PFSK-1 (cell line): ENCODE data around the gene AKAP6.

Experiments
- FOXP2 ChIP-seq: optimal IDR thresholded peaks from 2 replicates; pipeline ENCODE3; 2011; ENCODE audit warnings: borderline replicate concordance, control low read depth, inconsistent platforms; ENCODE audit not compliant: insufficient read depth; ENCODE audit errors: extremely low read length, extremely low read depth
- POLR2AphosphoS5 ChIP-seq: IDR thresholded peaks from 2 replicates; pipeline ENCODE4 v1.6.1; 2012; ENCODE audit warnings: low read depth, mild to moderate bottlenecking, control low read depth, low read length, moderate library complexity
- TAF1 ChIP-seq: IDR thresholded peaks from 2 replicates; pipeline ENCODE4 v1.6.1; 2012; ENCODE audit warnings: low read length, control low read depth, borderline replicate concordance; ENCODE audit not compliant: insufficient read depth
- TF ChIP-seq, protein P1 (sequence below), 2 experiments: IDR thresholded peaks; 2 replicates each; pipeline versions ENCODE4 v1.6.1 to v1.8.0; 2011 to 2012; ENCODE audit warnings: low read depth in 2 of 2, low read length in 2 of 2, control low read depth in 1 of 2, inconsistent platforms in 1 of 2, mild to moderate bottlenecking in 1 of 2, moderate library complexity in 1 of 2; ENCODE audit not compliant: insufficient read depth in 1 of 2

DNA sequence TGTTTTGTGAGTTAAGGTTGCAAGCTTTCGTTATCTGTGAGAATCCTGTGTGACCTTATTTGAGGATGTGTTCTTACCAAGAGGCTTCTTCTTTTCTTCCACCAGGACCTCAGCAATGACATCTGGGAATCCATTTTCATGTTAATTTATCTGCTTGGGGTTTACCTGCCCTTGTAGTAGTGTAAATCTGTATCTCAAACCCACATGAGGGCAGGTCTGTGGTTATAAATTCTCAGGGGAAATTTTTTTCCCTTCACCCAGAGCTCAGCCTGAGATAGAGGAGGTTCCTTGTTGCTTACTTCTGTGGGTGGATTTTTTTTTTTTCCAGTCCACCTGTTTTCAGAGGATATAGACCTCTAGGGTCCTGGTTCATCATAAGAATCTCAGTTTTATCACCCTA, 70.8 kb downstream of the AKAP6 start:
- no peak for TF ChIP-seq POLR2AphosphoS5
- TF ChIP-seq, protein P1, sequence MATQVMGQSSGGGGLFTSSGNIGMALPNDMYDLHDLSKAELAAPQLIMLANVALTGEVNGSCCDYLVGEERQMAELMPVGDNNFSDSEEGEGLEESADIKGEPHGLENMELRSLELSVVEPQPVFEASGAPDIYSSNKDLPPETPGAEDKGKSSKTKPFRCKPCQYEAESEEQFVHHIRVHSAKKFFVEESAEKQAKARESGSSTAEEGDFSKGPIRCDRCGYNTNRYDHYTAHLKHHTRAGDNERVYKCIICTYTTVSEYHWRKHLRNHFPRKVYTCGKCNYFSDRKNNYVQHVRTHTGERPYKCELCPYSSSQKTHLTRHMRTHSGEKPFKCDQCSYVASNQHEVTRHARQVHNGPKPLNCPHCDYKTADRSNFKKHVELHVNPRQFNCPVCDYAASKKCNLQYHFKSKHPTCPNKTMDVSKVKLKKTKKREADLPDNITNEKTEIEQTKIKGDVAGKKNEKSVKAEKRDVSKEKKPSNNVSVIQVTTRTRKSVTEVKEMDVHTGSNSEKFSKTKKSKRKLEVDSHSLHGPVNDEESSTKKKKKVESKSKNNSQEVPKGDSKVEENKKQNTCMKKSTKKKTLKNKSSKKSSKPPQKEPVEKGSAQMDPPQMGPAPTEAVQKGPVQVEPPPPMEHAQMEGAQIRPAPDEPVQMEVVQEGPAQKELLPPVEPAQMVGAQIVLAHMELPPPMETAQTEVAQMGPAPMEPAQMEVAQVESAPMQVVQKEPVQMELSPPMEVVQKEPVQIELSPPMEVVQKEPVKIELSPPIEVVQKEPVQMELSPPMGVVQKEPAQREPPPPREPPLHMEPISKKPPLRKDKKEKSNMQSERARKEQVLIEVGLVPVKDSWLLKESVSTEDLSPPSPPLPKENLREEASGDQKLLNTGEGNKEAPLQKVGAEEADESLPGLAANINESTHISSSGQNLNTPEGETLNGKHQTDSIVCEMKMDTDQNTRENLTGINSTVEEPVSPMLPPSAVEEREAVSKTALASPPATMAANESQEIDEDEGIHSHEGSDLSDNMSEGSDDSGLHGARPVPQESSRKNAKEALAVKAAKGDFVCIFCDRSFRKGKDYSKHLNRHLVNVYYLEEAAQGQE (IDR thresholded peaks at IDR 0.05; ENCODE audit: insufficient read depth in 1 of 2, low read depth in 2 of 2, low read length in 2 of 2) = no peak
- TF ChIP-seq FOXP2 = no peak
- TF ChIP-seq TAF1 = no peak
